H1 (cell line): ENCODE measurements around the gene C1orf50. TPM values are rescaled to one million over a fixed set of nuclear protein-coding genes. Genes with fewer than 3 reads are reported as not detected.

Experiments used
- CTCF ChIA-PET: fragments of 300-600 bp; sonication (Branson Sonifier 250); formaldehyde crosslinking; loops from one replicate; lab custom pipeline; 2021; ENCODE audit not compliant: partially characterized antibody; lab: Charles Lee
- POLR2A ChIA-PET: fragments of 300-600 bp; sonication (Branson Sonifier 250); formaldehyde crosslinking; loops from one replicate; lab custom pipeline; 2021; ENCODE audit warnings: inconsistent platforms; ENCODE audit not compliant: partially characterized antibody; lab: Charles Lee
- DNase-seq, 2 experiments: peaks; one replicate each; pipeline versions ENCODE4 v3.0.0 to v3.0.0-alpha.2; 2010 to 2022; ENCODE audit warnings: low spot score in 2 of 2, low read depth in 1 of 2, mixed read lengths in 1 of 2
- FAIRE-seq: peaks from 2 replicates; lab custom pipeline; 2011; peaks lifted over from hg19 to GRCh38; lab: Jason Lieb, UNC
- H2AFZ ChIP-seq: 2 replicates; pipeline ENCODE4 v1.8.1; 2012; ENCODE audit warnings: low read length, inconsistent platforms
- H2AK5ac ChIP-seq: 2 replicates; pipeline ENCODE4 v1.6.1; 2013; ENCODE audit warnings: low read depth, low read length
- H2BK120ac ChIP-seq: replicated peaks from 2 replicates; pipeline ENCODE3; 2013; ENCODE audit warnings: low read depth, low read length, inconsistent platforms
- H2BK12ac ChIP-seq: 2 replicates; pipeline ENCODE4 v1.6.1; 2013; ENCODE audit warnings: low read depth, low read length
- H2BK15ac ChIP-seq: 2 replicates; pipeline ENCODE4 v1.6.1; 2013; ENCODE audit warnings: low read length
- H2BK20ac ChIP-seq: 2 replicates; pipeline ENCODE4 v1.6.1; 2013; ENCODE audit warnings: low read length
- H2BK5ac ChIP-seq: 2 replicates; pipeline ENCODE4 v1.6.1; 2013; ENCODE audit warnings: low read depth, low read length
- H3K14ac ChIP-seq: 2 replicates; pipeline ENCODE4 v1.6.1; 2013; ENCODE audit warnings: inconsistent platforms; ENCODE audit not compliant: insufficient read length
- H3K18ac ChIP-seq: 2 replicates; pipeline ENCODE4 v1.6.1; 2013; ENCODE audit warnings: low read length; ENCODE audit errors: extremely low read depth
- H3K23ac ChIP-seq: 2 replicates; pipeline ENCODE4 v1.6.1; 2013; ENCODE audit warnings: inconsistent platforms; ENCODE audit not compliant: insufficient read length
- H3K23me2 ChIP-seq: 2 replicates; pipeline ENCODE4 v1.6.1; 2013; ENCODE audit warnings: low read depth, low read length
- H3K27ac ChIP-seq: 2 replicates; pipeline ENCODE4 v1.6.1; 2011; ENCODE audit warnings: low read depth, low read length, inconsistent platforms
- H3K27me3 ChIP-seq, 4 experiments: replicated peaks in 1 of 4; 1 replicate in 1 of 4; 2 replicates in 3 of 4; pipeline versions ENCODE4 v1.6.1 to v1.8.1; 2011 to 2013; ENCODE audit warnings: low read length in 3 of 4, mild to moderate bottlenecking in 3 of 4, inconsistent platforms in 2 of 4, mixed read lengths in 2 of 4, moderate library complexity in 1 of 4; ENCODE audit not compliant: control insufficient read depth in 3 of 4, insufficient read depth in 3 of 4; ENCODE audit errors: extremely low read depth in 1 of 4
- H3K36me3 ChIP-seq, 4 experiments: 2 replicates each; pipeline versions ENCODE4 v1.6.1 to v1.8.1; 2011 to 2013; ENCODE audit warnings: mild to moderate bottlenecking in 4 of 4, low read length in 3 of 4, moderate library complexity in 2 of 4, control low read depth in 1 of 4, inconsistent platforms in 1 of 4; ENCODE audit not compliant: insufficient read depth in 4 of 4, control insufficient read depth in 2 of 4
- H3K4ac ChIP-seq: replicated peaks from 2 replicates; pipeline ENCODE3; 2013; ENCODE audit warnings: low read length, low read depth, mixed read lengths, inconsistent platforms; ENCODE audit not compliant: insufficient read length
- H3K4me1 ChIP-seq, 4 experiments: replicated peaks in 1 of 4; 1 replicate in 1 of 4; 2 replicates in 3 of 4; pipeline versions ENCODE4 v1.6.1 to v1.8.1; 2011 to 2013; ENCODE audit warnings: low read length in 3 of 4, inconsistent platforms in 2 of 4, mixed read lengths in 1 of 4; ENCODE audit not compliant: insufficient read depth in 4 of 4, control insufficient read depth in 3 of 4
- H3K4me2 ChIP-seq, 2 experiments: 2 replicates each; pipeline versions ENCODE4 v1.6.1 to v1.8.1; 2011 to 2013; ENCODE audit warnings: low read depth in 2 of 2, low read length in 2 of 2, control low read depth in 1 of 2, inconsistent platforms in 1 of 2, mild to moderate bottlenecking in 1 of 2; ENCODE audit not compliant: insufficient read depth in 1 of 2
- H3K4me3 ChIP-seq, 4 experiments: fragments of 200-600, 300-600 bp in 1 of 4; sonication (generic), shearing (Covaris generic), sonication (Bioruptor Twin) in 1 of 4; 2 replicates each; pipeline versions ENCODE4 v1.5.1 to v1.8.1; 2011 to 2016; ENCODE audit warnings: low read length in 4 of 4, low read depth in 3 of 4, control low read depth in 2 of 4, inconsistent platforms in 2 of 4, mild to moderate bottlenecking in 2 of 4, mixed read lengths in 1 of 4, moderate library complexity in 1 of 4; ENCODE audit not compliant: insufficient read depth in 2 of 4; ENCODE audit errors: extremely low read depth in 1 of 4
- H3K56ac ChIP-seq: replicated peaks from 2 replicates; pipeline ENCODE3; 2013; ENCODE audit warnings: low read depth, mild to moderate bottlenecking, mixed read lengths, low read length, inconsistent platforms; ENCODE audit not compliant: insufficient read length
- H3K79me1 ChIP-seq: 2 replicates; pipeline ENCODE4 v1.6.1; 2013; ENCODE audit warnings: low read depth, low read length, control low read depth
- H3K79me2 ChIP-seq, 2 experiments: 2 replicates each; pipeline versions ENCODE4 v1.6.1 to v1.8.1; 2012 to 2013; ENCODE audit warnings: low read length in 2 of 2, mild to moderate bottlenecking in 2 of 2, inconsistent platforms in 1 of 2; ENCODE audit not compliant: insufficient read depth in 2 of 2, control insufficient read depth in 1 of 2
- H3K9ac ChIP-seq, 4 experiments: replicated peaks in 1 of 4; 1 replicate in 1 of 4; 2 replicates in 3 of 4; pipeline versions ENCODE4 v1.6.1 to v1.8.1; 2011 to 2013; ENCODE audit warnings: low read depth in 3 of 4, low read length in 3 of 4, control low read depth in 2 of 4, mild to moderate bottlenecking in 2 of 4, moderate library complexity in 2 of 4, inconsistent platforms in 1 of 4; ENCODE audit errors: extremely low read depth in 1 of 4
- H3K9me3 ChIP-seq, 2 experiments: 2 replicates each; pipeline versions ENCODE4 v1.6.1 to v1.8.1; 2012 to 2013; ENCODE audit warnings: mild to moderate bottlenecking in 2 of 2, moderate library complexity in 2 of 2, control low read depth in 1 of 2, inconsistent platforms in 1 of 2, low read depth in 1 of 2, low read length in 1 of 2, mixed read lengths in 1 of 2; ENCODE audit not compliant: insufficient read depth in 2 of 2
- H4K20me1 ChIP-seq, 2 experiments: replicated peaks in 1 of 2; 2 replicates each; pipeline versions ENCODE3 to v1.8.1; 2011 to 2013; ENCODE audit warnings: inconsistent platforms in 2 of 2, low read length in 2 of 2, mild to moderate bottlenecking in 1 of 2; ENCODE audit not compliant: insufficient read depth in 2 of 2, control insufficient read depth in 1 of 2
- H4K5ac ChIP-seq: 2 replicates; pipeline ENCODE4 v1.6.1; 2013; ENCODE audit warnings: low read length, low read depth, mixed read lengths, inconsistent platforms; ENCODE audit not compliant: insufficient read length
- H4K8ac ChIP-seq: 2 replicates; pipeline ENCODE4 v1.8.0; 2013; ENCODE audit warnings: mild to moderate bottlenecking, moderate library complexity, low read length, inconsistent platforms; ENCODE audit not compliant: insufficient read depth; ENCODE audit errors: extremely low read depth
- H4K91ac ChIP-seq: replicated peaks from 2 replicates; pipeline ENCODE3; 2013; ENCODE audit warnings: low read length, mixed read lengths, inconsistent platforms; ENCODE audit not compliant: insufficient read length
- CEBPB ChIP-seq: IDR thresholded peaks from 2 replicates; pipeline ENCODE4 v1.6.1; 2012; ENCODE audit warnings: low read depth, low read length
- CHD2 ChIP-seq: IDR thresholded peaks from 2 replicates; pipeline ENCODE4 v1.6.1; 2012; ENCODE audit warnings: low read length, improper control_type of control experiment
- JUND ChIP-seq: IDR thresholded peaks from 2 replicates; pipeline ENCODE4 v1.6.1; 2011; ENCODE audit warnings: mild to moderate bottlenecking, improper control_type of control experiment, low read length
- KDM5A ChIP-seq: fragments of 200-600 bp; IDR thresholded peaks from 2 replicates; pipeline ENCODE4 v1.7.1; 2012; ENCODE audit warnings: mild to moderate bottlenecking, low read length, inconsistent platforms, mixed read lengths
- MAFK ChIP-seq: IDR thresholded peaks from 2 replicates; pipeline ENCODE4 v1.6.1; 2012; ENCODE audit warnings: low read depth, mild to moderate bottlenecking, improper control_type of control experiment, low read length
- NANOG ChIP-seq: IDR thresholded peaks from 2 replicates; pipeline ENCODE4 v1.6.1; 2011; ENCODE audit warnings: low read length, low read depth, mild to moderate bottlenecking, inconsistent platforms; ENCODE audit not compliant: insufficient read depth, poor library complexity, severe bottlenecking
- RAD21 ChIP-seq, 2 experiments: IDR thresholded peaks in 1 of 2; conservative IDR thresholded peaks in 1 of 2; 2 replicates each; pipeline ENCODE4 v1.6.1; 2011; ENCODE audit warnings: low read depth in 2 of 2, low read length in 2 of 2, improper control_type of control experiment in 1 of 2, inconsistent platforms in 1 of 2, mild to moderate bottlenecking in 1 of 2, moderate library complexity in 1 of 2
- RBBP5 ChIP-seq: IDR thresholded peaks from 2 replicates; pipeline ENCODE4 v1.7.1; 2012; ENCODE audit warnings: low read depth, mild to moderate bottlenecking, inconsistent platforms, low read length, moderate library complexity, borderline replicate concordance
- SIX5 ChIP-seq: IDR thresholded peaks from 2 replicates; pipeline ENCODE4 v1.6.1; 2011; ENCODE audit warnings: mild to moderate bottlenecking, low read depth, low read length
- SRF ChIP-seq: IDR thresholded peaks from 2 replicates; pipeline ENCODE4 v1.6.1; 2011; ENCODE audit warnings: mild to moderate bottlenecking, low read depth, low read length, moderate library complexity
- WGBS, 2 experiments: shearing (Covaris generic) in 1 of 2; methylation state at CpG; one replicate each; pipeline versions ENCODE4 v1.1.6 to v1.1.7; 2013 to 2015; ENCODE audit warnings: low lambda C conversion rate in 2 of 2, mixed read lengths in 2 of 2, inconsistent platforms in 1 of 2, low coverage in 1 of 2, missing lambda C conversion rate in 1 of 2; ENCODE audit not compliant: insufficient replicate concordance in 2 of 2, insufficient coverage in 1 of 2, insufficient read length in 1 of 2; ENCODE audit errors: extremely low coverage in 1 of 2, missing lambda C conversion rate in 1 of 2; 5-methylcytosine and 5-hydroxymethylcytosine counted together
- polyA plus RNA-seq, 7 experiments: library from polyadenylated mRNA; depleted of rRNA in 3 of 7; stranded (reverse) in 5 of 7; unstranded in 2 of 7; fragments of >200 nt in 5 of 7; fragments of 200-250 nt in 2 of 7; gene quantifications; 1 replicate in 5 of 7; 2 replicates in 1 of 7; 4 replicates in 1 of 7; pipeline versions ENCODE4 v1.2.1 to v1.2.3, GENCODE V29; 2011 to 2013; ENCODE audit warnings: missing spikeins in 2 of 7, mixed read lengths in 2 of 7
- total RNA-seq: library from RNA; stranded (reverse); fragmentation: NEBNext Ultra II Directional; extraction: Animal tissue kit (Norgen Biotek cat#: 25700); gene quantifications from 2 replicates; pipeline ENCODE4 v1.2.1, GENCODE V29; 2021
- TF ChIP-seq, protein P1 (sequence below), 3 experiments: IDR thresholded peaks; 1 replicate in 2 of 3; 2 replicates in 1 of 3; pipeline versions ENCODE4 v1.5.1 to v1.6.1; 2011; ENCODE audit warnings: low read length in 3 of 3, mild to moderate bottlenecking in 3 of 3, inconsistent platforms in 2 of 3, low read depth in 1 of 3, moderate library complexity in 1 of 3; ENCODE audit not compliant: insufficient read depth in 1 of 3; ENCODE audit errors: control extremely low read depth in 1 of 3

The C1orf50 gene
- total and polyA plus RNA-seq, 2 of the 8 experiments (the other 6 are each of a cell fraction or from before 2014, with no cell fraction given) = 3.2 to 7.1 TPM

DNA sequence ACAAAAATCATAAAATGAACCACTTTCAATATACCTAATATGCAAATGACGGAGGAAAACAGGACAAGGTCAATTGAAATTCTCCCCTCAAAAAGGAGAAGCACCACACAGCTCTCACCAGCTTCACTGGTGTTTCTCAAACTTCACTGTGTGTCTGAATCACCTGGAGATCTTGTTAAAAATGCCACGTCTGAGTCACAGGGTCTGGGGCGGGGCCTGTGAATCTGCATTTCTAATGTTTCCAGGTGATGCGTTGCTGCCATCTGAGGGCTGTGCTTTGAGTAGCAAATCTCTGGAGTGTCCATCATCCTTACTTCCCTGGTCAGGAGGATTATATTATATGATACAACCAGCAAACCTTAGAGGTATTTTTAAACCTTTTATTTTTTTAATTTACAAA, 36.1 kb upstream of the C1orf50 start:
- Histone ChIP-seq H4K91ac (no peak overlapping the region), H4K20me1 (peaks cover 0 to 3% of the 10 kb centered on the region in 2 experiments), H2AK5ac (no peak overlapping the region), H3K79me2 (no peaks in the 10 kb centered on the region), H4K8ac (no peak overlapping the region), H3K4ac (no peak overlapping the region), H3K27ac (no peak overlapping the region), H3K4me1 (peaks cover 0 to 3% (median 0%) of the 10 kb centered on the region in 4 experiments; a peak in 1 of 7 replicates), H3K56ac (no peak overlapping the region), H3K79me1 (no peaks in the 10 kb centered on the region), H2AFZ (no peak overlapping the region), H3K23ac (no peak overlapping the region), H2BK20ac (no peak overlapping the region), H3K23me2 (no peaks in the 10 kb centered on the region), H3K4me3 (no peak overlapping the region), H2BK120ac (no peak overlapping the region), H3K14ac (no peak overlapping the region), H3K27me3 (no peaks in the 10 kb centered on the region), H3K9ac (no peak overlapping the region), H4K5ac (no peak overlapping the region), H2BK15ac (no peak overlapping the region), H3K4me2 (no peak overlapping the region), H2BK5ac (no peak overlapping the region), H2BK12ac (no peak overlapping the region), H3K36me3 (no peaks in the 10 kb centered on the region), H3K9me3 (no peaks in the 10 kb centered on the region), H3K18ac (no peak overlapping the region)
- DNase-seq = peak in 1 of 2 experiments; percentile 58
- ChIA-PET CTCF (interaction anchor here (0.7 to 1.5 kb wide), 8 partner anchors 14 to 951 kb away, joined by 3 to 6 read pairs (median 3); no protein-coding TSS in a partner anchor), POLR2A (interaction anchor here (1.6 kb wide), 1 partner anchor 14 kb away, joined by 5 read pairs; no protein-coding TSS in a partner anchor)
- 51% methylated on average over 4 of the region's 4 CpGs; no CpG with 5 or more reads in 1 of the 2 experiments for WGBS, 2 experiments
- no peak for FAIRE-seq
- TF ChIP-seq MAFK (no peak), KDM5A (no peak), JUND (peak; percentile 34; the same call in 1 of the 2 replicates), SIX5 (no peak), CEBPB (no peak), RAD21 (IDR thresholded peaks at IDR 0.05 in 1 of 2, conservative IDR thresholded peaks at IDR 0.05 in 1 of 2; ENCODE audit: low read depth in 2 of 2, low read length in 2 of 2) (peak; percentile 73 to 80), SRF (no peak), CHD2 (no peak), RBBP5 (no peak), NANOG (no peak)
- TF ChIP-seq, protein P1, sequence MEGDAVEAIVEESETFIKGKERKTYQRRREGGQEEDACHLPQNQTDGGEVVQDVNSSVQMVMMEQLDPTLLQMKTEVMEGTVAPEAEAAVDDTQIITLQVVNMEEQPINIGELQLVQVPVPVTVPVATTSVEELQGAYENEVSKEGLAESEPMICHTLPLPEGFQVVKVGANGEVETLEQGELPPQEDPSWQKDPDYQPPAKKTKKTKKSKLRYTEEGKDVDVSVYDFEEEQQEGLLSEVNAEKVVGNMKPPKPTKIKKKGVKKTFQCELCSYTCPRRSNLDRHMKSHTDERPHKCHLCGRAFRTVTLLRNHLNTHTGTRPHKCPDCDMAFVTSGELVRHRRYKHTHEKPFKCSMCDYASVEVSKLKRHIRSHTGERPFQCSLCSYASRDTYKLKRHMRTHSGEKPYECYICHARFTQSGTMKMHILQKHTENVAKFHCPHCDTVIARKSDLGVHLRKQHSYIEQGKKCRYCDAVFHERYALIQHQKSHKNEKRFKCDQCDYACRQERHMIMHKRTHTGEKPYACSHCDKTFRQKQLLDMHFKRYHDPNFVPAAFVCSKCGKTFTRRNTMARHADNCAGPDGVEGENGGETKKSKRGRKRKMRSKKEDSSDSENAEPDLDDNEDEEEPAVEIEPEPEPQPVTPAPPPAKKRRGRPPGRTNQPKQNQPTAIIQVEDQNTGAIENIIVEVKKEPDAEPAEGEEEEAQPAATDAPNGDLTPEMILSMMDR (IDR thresholded peaks at IDR 0.05; ENCODE audit: control extremely low read depth in 1 of 3, insufficient read depth in 1 of 3, low read depth in 1 of 3, low read length in 3 of 3) = peak in 2 of 3 experiments; percentile 45 to 46; a peak in 3 of 4 replicates
